Frontal cortex (tissue), 4 donors: ENCODE results near the gene CRADD. TPM values are rescaled to one million over a fixed set of nuclear protein-coding genes. Genes with fewer than 3 reads are reported as not detected.
"Not testable (repeated sequence)": the region's sequence is repeated elsewhere in the genome, so short reads cannot be mapped to it uniquely, and the experiment has no call there.

Source experiments
- DNase-seq, 2 donors: peaks; one replicate each; pipeline ENCODE4 v3.0.0; 2012; ENCODE audit warnings: low spot score in 2 of 2
- FAIRE-seq: peaks from 2 replicates; lab custom pipeline; 2012; peaks lifted over from hg19 to GRCh38; lab: Jason Lieb, UNC
- total RNA-seq: library from RNA; depleted of rRNA; stranded (reverse); fragments of >200 nt; gene quantifications from one replicate; pipeline ENCODE4 v1.2.3, GENCODE V29; 2014
- donor health status: control.
- donor health status: control.
- donor health status: control.

Gene CRADD
- total RNA-seq, 1 donor from 2014 or later: 9.8 TPM

GRCh38 chr12:93796729-93797128, 119.6 kb downstream of the CRADD start:
- DNase-seq (no peak), FAIRE-seq (no peak)

- DNase-seq: no peak
- no peak for FAIRE-seq
These were observed 121.3 kb downstream of the CRADD start for GRCh38 chr12:93798279-93799151.

- not testable (repeated sequence) for DNase-seq, FAIRE-seq
These were observed 124.5 kb downstream of the CRADD start for GRCh38 chr12:93801666-93802065.

GRCh38 chr12:93802293-93802692, 125.1 kb downstream of the CRADD start:
- FAIRE-seq (no peak), DNase-seq (no peak)

DNA sequence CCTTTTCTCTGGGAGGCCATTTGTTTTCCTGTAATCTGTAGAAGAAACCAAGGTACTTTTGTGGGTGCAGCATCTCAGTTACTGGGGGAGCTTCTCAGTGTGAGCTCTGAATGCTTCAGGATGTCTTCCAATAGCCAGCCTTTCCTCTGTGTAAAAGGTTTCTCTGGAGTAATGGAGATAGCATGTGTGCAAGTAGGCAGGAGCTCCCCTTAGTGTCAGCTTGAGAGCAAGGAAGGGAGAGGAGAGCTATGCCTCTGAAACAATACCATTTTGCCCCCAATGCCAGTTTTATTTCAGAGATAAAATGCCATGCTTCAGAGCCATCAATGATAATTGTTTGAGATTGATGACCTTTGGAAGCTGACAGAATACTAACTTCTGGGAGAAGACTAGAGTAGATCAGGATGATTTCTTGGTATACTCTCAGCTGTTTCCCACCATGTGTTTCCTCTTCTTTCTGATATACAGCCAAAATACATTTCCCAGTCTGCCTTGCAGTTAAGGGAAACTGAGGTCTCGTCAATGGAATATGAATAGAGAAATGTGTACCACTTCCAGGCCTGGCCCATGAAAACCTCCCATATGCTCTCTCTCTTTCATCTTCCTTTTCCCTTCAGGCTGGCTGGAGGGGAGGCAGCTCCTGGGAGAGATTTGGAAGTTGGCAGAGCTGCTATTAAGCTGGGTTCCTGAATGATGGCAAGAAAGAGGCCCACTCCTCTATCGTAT, 125.7 kb downstream of the CRADD start:
- DNase-seq: no peak
- FAIRE-seq: no peak

DNA sequence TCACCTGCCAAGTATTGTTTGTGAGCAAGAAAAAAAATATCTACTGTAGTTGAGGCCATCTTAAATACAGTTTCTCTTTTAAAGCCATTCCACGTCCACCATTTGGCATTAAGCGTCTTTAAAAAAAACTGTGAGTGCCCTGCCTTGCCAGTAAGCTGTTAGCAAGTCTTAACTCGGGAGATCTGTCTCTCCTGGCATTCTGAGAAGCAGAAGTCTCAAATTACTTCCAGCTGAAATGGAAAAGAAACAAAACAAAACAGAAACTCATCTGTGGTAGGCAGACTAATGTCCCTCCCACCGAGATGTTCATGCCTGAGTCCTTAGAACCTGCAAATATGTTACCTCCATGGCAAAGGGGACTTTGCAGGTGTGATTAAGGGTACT, 126.2 kb downstream of the CRADD start:
- no peak for FAIRE-seq
- DNase-seq: no peak

- no peak for FAIRE-seq
- no peak for DNase-seq
These were observed 127.4 kb downstream of the CRADD start for GRCh38 chr12:93804392-93805179.

- DNase-seq: no peak
- FAIRE-seq: no peak
These were observed 128.6 kb downstream of the CRADD start for GRCh38 chr12:93805736-93806141.

- DNase-seq: no peak
- no peak for FAIRE-seq
These were observed 130.2 kb downstream of the CRADD start for GRCh38 chr12:93807354-93807753.

- FAIRE-seq (no peak), DNase-seq (no peak)
These were observed 131.2 kb downstream of the CRADD start for GRCh38 chr12:93808169-93808899.

GRCh38 chr12:93812626-93813025, 135.5 kb downstream of the CRADD start:
- DNase-seq (no peak), FAIRE-seq (no peak)

DNA sequence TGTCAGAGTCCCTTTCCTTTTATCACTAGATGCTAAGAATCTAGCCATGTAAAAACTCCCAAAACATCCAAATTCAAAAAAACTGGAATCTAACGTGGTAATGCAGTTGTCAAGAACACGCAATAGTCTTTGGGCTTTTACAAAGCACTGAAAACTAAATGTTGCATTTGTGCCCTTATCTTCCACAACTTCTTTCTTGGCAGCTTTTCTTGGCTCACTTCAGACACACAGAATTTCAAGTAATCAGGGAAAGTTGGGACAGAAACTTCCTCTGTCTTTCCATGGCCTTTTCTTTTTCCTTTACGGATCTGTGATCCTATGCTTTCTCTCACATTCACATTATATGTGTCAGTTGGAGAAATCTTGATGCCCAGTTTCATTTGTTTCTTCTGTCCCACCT, 136.0 kb downstream of the CRADD start:
- FAIRE-seq (no peak), DNase-seq (no peak)

GRCh38 chr12:93813972-93814821, 137.0 kb downstream of the CRADD start:
- FAIRE-seq (no peak), DNase-seq (peak in 1 of 2 donors; percentile 16)

DNA sequence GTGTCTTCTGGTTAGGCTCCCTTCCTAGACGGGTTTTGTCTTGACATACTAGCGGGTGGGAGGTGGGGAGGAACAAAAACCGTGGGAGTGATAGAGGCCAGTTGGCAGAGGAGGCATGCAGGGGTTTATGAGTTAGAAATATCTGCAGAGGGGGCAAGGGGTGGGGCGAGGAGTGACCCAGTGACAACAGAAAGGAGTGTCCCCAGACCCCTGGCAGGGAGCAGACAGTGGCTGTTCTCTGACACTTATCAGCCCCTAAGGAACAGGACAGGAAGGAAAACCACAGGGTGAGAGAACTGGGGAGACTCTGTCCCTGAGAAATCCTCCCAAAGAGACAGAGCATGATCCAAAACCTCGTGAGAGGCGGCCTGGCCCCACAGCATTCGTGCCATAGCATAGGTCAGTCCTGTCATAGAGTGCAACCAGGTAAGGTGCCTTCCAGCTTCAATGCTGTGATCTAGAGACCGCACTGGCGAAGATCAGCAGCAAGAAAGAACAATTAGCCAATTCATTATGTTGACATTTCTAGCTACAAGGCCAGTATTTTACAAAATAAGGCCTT, 141.4 kb downstream of the CRADD start:
- FAIRE-seq (no peak), DNase-seq (no peak)

GRCh38 chr12:93819050-93819491, 141.9 kb downstream of the CRADD start:
- DNase-seq (peak in 1 of 2 donors; percentile 33), FAIRE-seq (peak; percentile 30)

- DNase-seq: no peak
- no peak for FAIRE-seq
These were observed 146.6 kb downstream of the CRADD start for GRCh38 chr12:93823616-93824391.
